LNCAP (cell line): ENCODE data around the gene MMP1.

ENCODE experiments used
- CTCF ChIP-seq: fragments of 450-650 bp; IDR thresholded peaks from 2 replicates; pipeline ENCODE4 v1.5.1; 2017; ENCODE audit warnings: mild to moderate bottlenecking

MMP1 gene

DNA sequence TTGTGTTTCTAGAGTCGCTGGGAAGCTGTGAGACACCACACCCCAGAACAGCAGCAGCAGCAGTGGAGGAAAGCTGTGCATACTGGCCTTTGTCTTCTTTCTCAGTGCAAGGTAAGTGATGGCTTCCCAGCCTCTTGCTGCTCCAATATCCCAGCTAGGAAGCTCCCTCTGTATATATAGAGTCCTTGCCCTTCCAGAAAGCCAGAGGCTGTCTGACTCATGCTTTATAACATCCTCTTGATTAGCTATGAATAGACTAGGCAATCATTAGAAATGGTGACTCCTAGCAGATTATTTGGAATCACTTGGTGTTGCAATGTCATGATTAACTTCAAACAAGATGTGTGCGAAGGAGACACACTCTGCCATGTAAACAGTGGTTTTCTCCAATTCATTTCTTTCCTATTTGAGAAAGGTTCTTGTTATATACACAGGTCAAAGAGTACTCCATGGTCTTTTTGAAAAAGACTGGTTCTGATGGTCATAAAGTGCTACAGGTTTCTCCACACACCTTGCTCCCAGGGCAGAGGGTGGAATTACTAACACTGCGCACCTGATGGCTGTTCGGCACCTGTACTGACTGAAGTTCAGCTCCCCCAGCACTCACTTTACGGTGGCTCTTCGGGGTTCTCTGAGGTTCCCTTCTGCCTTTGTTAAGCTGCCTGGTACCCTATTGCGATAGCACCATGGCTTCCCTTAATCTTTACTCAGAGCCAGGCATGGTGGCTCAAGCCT, at the start of gene MMP1:
TSS of gene MMP1 (minus strand) at position 149 of the 735 bp plus-strand sequence. CDS start at position 81, 68 bp downstream.
- TF ChIP-seq CTCF = no peak

GRCh38 chr11:102846292-102846691, 48.3 kb upstream of the MMP1 start:
- TF ChIP-seq CTCF = no peak

DNA sequence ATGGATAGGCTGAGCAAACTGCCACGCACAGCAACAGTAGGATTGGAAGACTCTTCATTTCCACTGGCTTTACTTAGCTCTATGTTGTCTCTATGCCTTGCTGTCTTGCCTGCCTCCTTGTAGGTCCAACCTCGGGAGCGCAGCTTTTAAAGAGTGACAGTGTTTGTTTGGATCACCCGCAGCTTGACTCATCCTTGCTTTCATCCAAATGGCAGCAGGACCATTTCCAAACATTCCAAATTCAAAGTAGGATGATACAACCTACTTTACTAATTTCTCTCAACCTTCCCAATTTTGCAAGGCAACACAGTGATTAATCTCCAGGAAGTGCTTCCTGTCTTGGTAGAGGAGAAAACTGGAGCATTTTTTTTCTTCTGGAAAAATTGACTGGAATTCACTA, 45.5 kb upstream of the MMP1 start, which contains the start of gene MMP3:
TSS of gene MMP3 (minus strand) at position 121 of the 400 bp plus-strand sequence. CDS start at position 58, 63 bp downstream.
- no peak for TF ChIP-seq CTCF

DNA sequence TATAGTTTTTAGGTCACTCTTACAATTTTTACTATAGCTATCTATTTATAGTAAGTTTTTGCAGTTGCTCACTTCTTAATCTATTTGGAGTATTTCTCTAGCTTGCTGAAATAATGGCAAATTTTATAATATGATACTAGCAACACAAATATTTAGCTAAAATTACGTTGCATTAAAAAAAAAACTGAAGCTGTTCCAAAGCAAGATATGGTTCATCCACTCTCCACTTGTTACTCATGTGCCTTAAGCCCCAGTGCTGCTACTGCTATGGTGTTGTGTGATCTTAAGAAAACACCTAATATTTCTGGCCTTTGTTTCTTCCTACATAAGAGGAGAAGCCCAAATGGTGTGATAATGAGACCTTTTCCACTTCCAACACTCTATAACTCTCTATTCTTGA, 45.0 kb upstream of the MMP1 start:
- TF ChIP-seq CTCF = no peak

DNA sequence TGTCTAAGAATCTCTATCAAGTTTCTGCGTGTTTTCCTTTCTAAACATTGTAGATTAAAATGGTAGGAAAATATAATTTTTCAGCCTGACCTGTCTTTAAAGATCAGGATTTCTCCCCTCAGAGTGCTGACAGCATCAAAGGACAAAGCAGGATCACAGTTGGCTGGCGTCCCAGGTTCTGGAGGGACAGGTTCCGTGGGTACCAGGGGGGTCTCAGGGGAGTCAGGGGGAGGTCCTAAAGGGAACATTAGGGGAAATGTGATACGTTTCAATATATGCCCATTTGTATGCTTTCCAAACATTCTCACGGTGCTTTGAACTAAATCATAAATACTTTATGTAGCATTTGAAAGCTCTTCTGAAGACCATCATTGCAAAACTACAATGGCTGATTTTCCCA, 42.1 kb upstream of the MMP1 start:
- TF ChIP-seq CTCF = no peak

- TF ChIP-seq CTCF = no peak
Measured at GRCh38 chr11:102837646-102838045, 39.7 kb upstream of the MMP1 start.

- no peak for TF ChIP-seq CTCF
Measured at GRCh38 chr11:102837156-102837555, 39.2 kb upstream of the MMP1 start.
